NCI-H2171 treated with DMSO at 0.1 percent for 48 hours (cell line): ENCODE data around the gene ERG.

Experiments used
- DNase-seq: peaks from one replicate; lab custom pipeline; 2025; lab: John Stamatoyannopoulos, UW

ERG gene

GRCh38 chr21:38330666-38331065, 167.6 kb downstream of the ERG start:
- no peak for DNase-seq
